Ectodermal cell (in vitro differentiated cells): ENCODE data around the gene MROH2A.

ENCODE experiments used
- H3K27ac ChIP-seq: 2 replicates; pipeline ENCODE4 v1.7.0; 2013; ENCODE audit warnings: mild to moderate bottlenecking, low read depth, low read length; ENCODE audit not compliant: insufficient read depth, poor library complexity, severe bottlenecking
- H3K27me3 ChIP-seq: 2 replicates; pipeline ENCODE4 v1.7.0; 2013; ENCODE audit warnings: mild to moderate bottlenecking, low read length; ENCODE audit not compliant: insufficient read depth, control insufficient read depth, poor library complexity, severe bottlenecking
- H3K36me3 ChIP-seq: one replicate; pipeline ENCODE4 v1.7.0; 2013; ENCODE audit warnings: low read length; ENCODE audit not compliant: control insufficient read depth, insufficient read depth
- H3K4me1 ChIP-seq: one replicate; pipeline ENCODE4 v1.7.0; 2013; ENCODE audit warnings: low read length; ENCODE audit not compliant: control insufficient read depth, insufficient read depth
- H3K4me3 ChIP-seq: 2 replicates; pipeline ENCODE4 v1.7.0; 2013; ENCODE audit warnings: low read depth, low read length, control low read depth; ENCODE audit not compliant: insufficient read depth
- H3K9me3 ChIP-seq: 2 replicates; pipeline ENCODE4 v1.7.0; 2013; ENCODE audit warnings: mild to moderate bottlenecking, low read length, moderate library complexity; ENCODE audit not compliant: control insufficient read depth
- WGBS, 2 experiments: methylation state at CpG; one replicate each; pipeline ENCODE4 v1.1.7; 2013; ENCODE audit warnings: missing lambda C conversion rate in 2 of 2; 5-methylcytosine and 5-hydroxymethylcytosine counted together

The MROH2A gene

GRCh38 chr2:233854241-233854981 lies 76.3 kb downstream of the MROH2A start, which contains the start of gene HJURP:
Gene HJURP, minus strand, starts transcription at chr2:233854535. Its CDS starts 35 bp downstream, at chr2:233854500.
- WGBS, 2 experiments, result 1 to 2% methylated on average over 60 of the region's 60 CpGs
- H3K4me1 ChIP-seq, result peaks cover 12% of the 10 kb centered on the region
- no peaks in the 10 kb centered on the region for H3K27me3 ChIP-seq
- no peak within 1 kb of the TSS for H3K27ac ChIP-seq
- H3K9me3 ChIP-seq, result no peaks in the 10 kb centered on the region
- H3K36me3 ChIP-seq, result peaks cover 15% of the 10 kb centered on the region
- peak within 1 kb of the TSS; percentile 94 for H3K4me3 ChIP-seq

DNA sequence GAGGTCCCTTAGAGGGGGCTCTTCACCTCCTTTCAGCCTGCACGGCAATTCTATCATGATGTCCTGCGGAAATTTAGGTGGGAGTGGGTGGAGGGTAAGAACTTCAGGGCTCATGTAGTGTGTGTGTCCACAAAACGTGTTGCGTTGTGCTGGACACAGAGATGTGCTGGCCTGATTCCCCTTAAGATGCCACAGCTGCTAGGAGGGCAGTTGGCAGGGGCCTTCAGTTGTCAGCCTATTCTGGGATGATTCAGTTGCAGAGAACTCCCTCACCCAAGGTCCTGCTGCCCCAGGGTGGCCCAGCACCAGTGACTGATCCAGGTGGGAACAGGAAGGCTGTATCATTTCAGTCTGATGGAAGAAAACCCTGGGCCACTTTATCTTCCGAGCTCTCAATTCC lies 77.2 kb downstream of the MROH2A start:
- Histone ChIP-seq H3K36me3 (peaks cover 8% of the 10 kb centered on the region), H3K27me3 (no peaks in the 10 kb centered on the region), H3K9me3 (no peaks in the 10 kb centered on the region), H3K4me3 (no peak overlapping the region), H3K4me1 (peaks cover 12% of the 10 kb centered on the region), H3K27ac (no peak overlapping the region)
- WGBS, 2 experiments, result 86 to 92% methylated on average over 5 of the region's 5 CpGs

DNA sequence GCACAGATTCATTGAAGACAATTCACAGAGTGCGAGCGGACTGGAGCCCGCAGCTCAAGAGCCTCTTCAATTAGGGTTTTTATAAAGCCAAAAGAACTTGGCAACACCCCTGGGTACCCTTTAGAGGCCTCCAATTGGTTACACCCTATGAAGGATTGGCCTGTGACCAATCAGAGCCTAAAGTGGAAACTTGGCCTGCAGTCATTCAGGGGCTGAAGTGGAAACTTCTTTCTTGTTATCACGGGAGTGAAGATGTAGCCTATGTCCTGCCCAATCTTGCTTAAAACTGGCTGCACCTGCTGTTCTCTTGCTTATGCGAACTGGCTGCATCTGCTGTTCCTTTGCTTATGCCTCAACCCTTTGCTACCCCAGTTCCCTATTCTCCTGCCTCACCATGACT lies 78.1 kb downstream of the MROH2A start:
- Histone ChIP-seq H3K36me3 (no peaks in the 10 kb centered on the region), H3K27ac (no peak overlapping the region), H3K9me3 (no peaks in the 10 kb centered on the region), H3K4me3 (no peak overlapping the region), H3K4me1 (peaks cover 12% of the 10 kb centered on the region), H3K27me3 (no peaks in the 10 kb centered on the region)
- WGBS, 2 experiments, result 94 to 95% methylated on average over 5 of the region's 5 CpGs

DNA sequence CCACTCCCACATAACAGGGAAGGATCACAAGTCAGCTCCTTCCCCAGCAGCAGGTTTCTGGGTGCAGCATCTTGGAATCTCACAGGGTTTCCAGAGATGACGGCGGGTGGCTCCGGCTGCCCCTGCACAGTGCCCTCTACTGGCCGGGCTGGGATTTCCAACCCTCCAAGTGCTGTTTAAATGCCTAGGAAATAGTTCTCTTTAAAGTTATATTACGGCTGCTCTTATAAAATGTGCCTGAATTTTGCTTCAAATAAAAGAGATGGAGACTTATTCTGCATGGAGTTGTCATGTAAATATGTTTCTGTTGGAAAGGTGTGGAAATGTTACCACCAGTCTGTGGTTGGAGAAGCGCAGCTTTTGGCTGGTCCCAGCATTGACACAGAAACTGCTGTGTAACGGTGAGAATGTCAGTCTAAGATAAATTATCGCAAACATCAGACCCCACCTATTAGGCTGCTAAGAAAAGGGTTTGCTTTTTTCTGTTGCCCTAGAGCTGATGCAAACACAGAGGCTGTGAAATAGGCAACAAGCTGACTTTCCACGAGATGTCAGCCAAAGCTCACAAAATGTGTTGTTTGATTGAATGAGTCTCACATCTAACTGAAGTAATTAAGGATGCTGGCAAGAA lies 79.5 kb downstream of the MROH2A start:
- WGBS, 2 experiments, result 63 to 69% methylated on average over 9 of the region's 9 CpGs
- Histone ChIP-seq H3K4me1 (peaks cover 5% of the 10 kb centered on the region), H3K4me3 (no peak overlapping the region), H3K9me3 (no peaks in the 10 kb centered on the region), H3K27me3 (no peaks in the 10 kb centered on the region), H3K36me3 (no peaks in the 10 kb centered on the region), H3K27ac (no peak overlapping the region)

GRCh38 chr2:233858331-233858730 lies 80.2 kb downstream of the MROH2A start:
- Histone ChIP-seq H3K9me3 (no peaks in the 10 kb centered on the region), H3K4me1 (no peaks in the 10 kb centered on the region), H3K36me3 (no peaks in the 10 kb centered on the region), H3K4me3 (no peak overlapping the region), H3K27ac (no peak overlapping the region), H3K27me3 (no peaks in the 10 kb centered on the region)
- 85 to 100% methylated on average over 2 to 4 of the region's 4 CpGs for WGBS, 2 experiments

DNA sequence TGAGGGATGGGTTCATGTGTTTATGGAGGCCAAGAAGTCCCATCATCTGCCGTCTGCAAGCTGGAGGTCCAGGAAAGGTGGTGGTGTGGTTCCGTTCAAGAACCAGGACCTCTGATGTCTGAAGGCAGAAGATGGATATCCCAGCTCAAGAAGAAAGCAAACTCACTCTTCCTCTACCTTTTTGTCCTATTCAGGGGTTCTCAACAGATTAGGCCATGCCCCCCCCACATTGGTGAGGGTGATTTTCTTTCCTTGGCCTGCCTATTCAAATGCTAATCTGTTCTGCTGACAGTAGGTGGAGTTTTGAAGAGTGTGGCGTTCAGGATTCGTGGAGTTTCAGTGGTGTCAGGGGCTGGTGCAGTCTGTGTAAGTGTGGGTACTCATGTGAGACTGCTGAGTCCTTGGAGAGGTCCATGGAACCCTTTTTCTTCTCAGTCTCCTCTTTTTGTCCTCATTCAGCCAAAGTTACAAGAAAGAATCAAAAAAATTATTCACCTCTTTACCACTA lies 84.2 kb downstream of the MROH2A start:
- Histone ChIP-seq H3K27ac (no peak overlapping the region), H3K27me3 (no peaks in the 10 kb centered on the region), H3K4me3 (no peak overlapping the region), H3K4me1 (no peaks in the 10 kb centered on the region), H3K9me3 (no peaks in the 10 kb centered on the region), H3K36me3 (no peaks in the 10 kb centered on the region)
- WGBS, 2 experiments, result 64 to 68% methylated on average over 4 of the region's 4 CpGs

GRCh38 chr2:233865838-233866237 lies 87.7 kb downstream of the MROH2A start:
- H3K36me3 ChIP-seq, result no peaks in the 10 kb centered on the region
- H3K27me3 ChIP-seq, result peaks cover 2% of the 10 kb centered on the region
- H3K4me1 ChIP-seq, result no peaks in the 10 kb centered on the region
- WGBS, 2 experiments, result 94 to 97% methylated on average over 3 of the region's 3 CpGs
- no peaks in the 10 kb centered on the region for H3K9me3 ChIP-seq
- H3K27ac ChIP-seq, result no peak overlapping the region
- H3K4me3 ChIP-seq, result no peak overlapping the region

DNA sequence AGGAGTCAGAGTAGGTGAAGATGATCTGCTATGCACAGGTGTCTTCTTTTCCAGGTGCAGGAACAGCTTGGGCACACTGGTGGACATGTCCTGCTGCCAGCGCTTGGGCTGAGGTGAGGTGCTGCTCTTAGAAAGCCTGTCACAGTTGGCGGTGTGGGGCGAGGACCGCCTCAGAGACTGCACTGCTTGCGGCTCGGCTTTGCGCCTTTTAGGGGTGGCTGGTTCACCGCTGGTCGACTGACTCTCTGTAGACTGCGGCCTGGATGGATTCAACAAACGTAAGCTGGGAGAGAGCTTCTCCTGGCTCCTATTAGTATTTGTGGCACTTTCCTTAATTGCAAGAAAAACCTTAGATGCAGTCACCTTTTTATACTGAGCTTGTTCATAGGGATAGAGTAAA lies 88.3 kb downstream of the MROH2A start:
- no peaks in the 10 kb centered on the region for H3K36me3 ChIP-seq
- 96% methylated on average over 11 of the region's 11 CpGs for WGBS, 2 experiments
- H3K27me3 ChIP-seq, result peaks cover 9% of the 10 kb centered on the region
- no peaks in the 10 kb centered on the region for H3K9me3 ChIP-seq
- H3K4me1 ChIP-seq, result no peaks in the 10 kb centered on the region
- H3K4me3 ChIP-seq, result no peak overlapping the region
- H3K27ac ChIP-seq, result no peak overlapping the region

GRCh38 chr2:233867993-233868532 lies 89.9 kb downstream of the MROH2A start, which contains the start of gene MSL3B:
Gene MSL3B, minus strand, starts transcription at chr2:233868386.
- Histone ChIP-seq H3K4me3 (peak within 1 kb of the TSS; percentile 53), H3K4me1 (no peaks in the 10 kb centered on the region), H3K27me3 (peaks cover 20% of the 10 kb centered on the region), H3K36me3 (no peaks in the 10 kb centered on the region), H3K9me3 (no peaks in the 10 kb centered on the region), H3K27ac (no peak within 1 kb of the TSS)
- 17 to 20% methylated on average over 50 of the region's 50 CpGs for WGBS, 2 experiments

DNA sequence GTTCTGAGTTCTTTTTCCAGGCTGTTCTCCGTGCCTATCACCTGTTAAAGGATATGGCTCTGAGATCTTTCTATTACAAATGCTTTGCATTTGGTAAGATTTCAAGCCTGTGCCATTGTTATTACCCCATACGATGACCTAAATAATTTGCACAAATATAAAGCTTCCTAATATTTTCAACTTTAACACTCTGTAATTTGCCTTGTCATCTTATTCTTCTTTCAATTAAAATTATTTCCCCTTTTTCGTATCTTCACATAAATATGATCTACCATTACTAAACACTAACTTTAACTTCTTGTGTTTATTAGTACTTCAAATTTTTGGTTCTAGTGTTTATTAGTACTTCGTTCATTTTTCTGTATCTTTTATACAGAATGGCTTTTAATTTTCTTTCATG lies 93.3 kb downstream of the MROH2A start:
- Histone ChIP-seq H3K9me3 (no peaks in the 10 kb centered on the region), H3K36me3 (no peaks in the 10 kb centered on the region), H3K4me3 (no peak overlapping the region), H3K4me1 (no peaks in the 10 kb centered on the region), H3K27me3 (peaks cover 28% of the 10 kb centered on the region), H3K27ac (no peak overlapping the region)
- 88 to 91% methylated on average over 3 of the region's 4 CpGs for WGBS, 2 experiments
